Islet of Langerhans (tissue), 1 donor: ENCODE results near the gene NTM.
"Not testable (repeated sequence)": the region's sequence is repeated elsewhere in the genome, so short reads cannot be mapped to it uniquely, and the experiment has no call there.

ENCODE experiments used
- FAIRE-seq: peaks from one replicate; lab custom pipeline; 2011; peaks lifted over from hg19 to GRCh38; lab: Jason Lieb, UNC

The NTM gene

GRCh38 chr11:131896978-131897615 lies 526.7 kb downstream of the NTM start:
- FAIRE-seq: no peak

GRCh38 chr11:131897956-131898355 lies 527.5 kb downstream of the NTM start:
- FAIRE-seq: no peak

- no peak for FAIRE-seq
These were observed 528.5 kb downstream of the NTM start for GRCh38 chr11:131898949-131899348.

GRCh38 chr11:131899950-131900580 lies 529.6 kb downstream of the NTM start:
- FAIRE-seq: no peak

GRCh38 chr11:131902421-131902820 lies 532.0 kb downstream of the NTM start:
- FAIRE-seq: no peak

GRCh38 chr11:131903074-131903473 lies 532.7 kb downstream of the NTM start:
- FAIRE-seq: no peak

- no peak for FAIRE-seq
These were observed 534.3 kb downstream of the NTM start for GRCh38 chr11:131904756-131905155.

GRCh38 chr11:131906963-131907362 lies 536.5 kb downstream of the NTM start:
- no peak for FAIRE-seq

- no peak for FAIRE-seq
These were observed 537.0 kb downstream of the NTM start for GRCh38 chr11:131907371-131907770.

GRCh38 chr11:131908316-131908715 lies 537.9 kb downstream of the NTM start:
- no peak for FAIRE-seq

GRCh38 chr11:131909426-131910177 lies 539.2 kb downstream of the NTM start:
- FAIRE-seq: no peak

GRCh38 chr11:131910178-131910522 lies 539.7 kb downstream of the NTM start:
- no peak for FAIRE-seq

GRCh38 chr11:131910523-131911387 lies 540.3 kb downstream of the NTM start:
- FAIRE-seq: no peak

GRCh38 chr11:131911388-131912032 lies 541.1 kb downstream of the NTM start:
- not testable (repeated sequence) for FAIRE-seq

GRCh38 chr11:131912134-131912533 lies 541.7 kb downstream of the NTM start:
- FAIRE-seq: no peak

- no peak for FAIRE-seq
These were observed 542.9 kb downstream of the NTM start for GRCh38 chr11:131913267-131913666.

- FAIRE-seq: no peak
These were observed 544.0 kb downstream of the NTM start for GRCh38 chr11:131914361-131914774.

- FAIRE-seq: no peak
These were observed 546.2 kb downstream of the NTM start for GRCh38 chr11:131916638-131917037.

GRCh38 chr11:131917634-131918384 lies 547.4 kb downstream of the NTM start:
- FAIRE-seq: no peak

GRCh38 chr11:131918663-131919062 lies 548.2 kb downstream of the NTM start:
- FAIRE-seq: no peak

- FAIRE-seq: no peak
These were observed 551.8 kb downstream of the NTM start for GRCh38 chr11:131922220-131922619.
